ENCODE measurements around the gene TMEM120B.
"Not testable (repeated sequence)": the region's sequence is repeated elsewhere in the genome, so short reads cannot be mapped to it uniquely, and the experiment has no call there.

TMEM120B gene

GRCh38 chr12:121745545-121745944 is 33.0 kb downstream of the TMEM120B start:
- DNase-seq: not testable (repeated sequence)

- DNase-seq: no peak
Observed at GRCh38 chr12:121748218-121748570, 35.6 kb downstream of the TMEM120B start.

- peak in 17 of 56 donors; percentile 10 to 49 (median 27) for DNase-seq
Observed at GRCh38 chr12:121748571-121749265, 36.2 kb downstream of the TMEM120B start.

GRCh38 chr12:121749267-121749666 is 36.7 kb downstream of the TMEM120B start:
- DNase-seq: no peak

GRCh38 chr12:121750507-121750955 is 38.0 kb downstream of the TMEM120B start:
- DNase-seq: no peak

GRCh38 chr12:121751034-121751433 is 38.5 kb downstream of the TMEM120B start:
- no peak for DNase-seq

GRCh38 chr12:121751749-121752351 is 39.3 kb downstream of the TMEM120B start:
- DNase-seq: no peak

- peak in 54 of 56 donors; percentile 18 to 90 (median 78) for DNase-seq
Observed at GRCh38 chr12:121753844-121754264, 41.3 kb downstream of the TMEM120B start.

- no peak for DNase-seq
Observed at GRCh38 chr12:121754836-121755235, 42.3 kb downstream of the TMEM120B start.

- DNase-seq: no peak
Observed at GRCh38 chr12:121755591-121755990, 43.0 kb downstream of the TMEM120B start.

- not testable (repeated sequence) for DNase-seq
Observed at GRCh38 chr12:121758536-121758935, 46.0 kb downstream of the TMEM120B start.

- no peak for DNase-seq
Observed at GRCh38 chr12:121762269-121762668, 49.7 kb downstream of the TMEM120B start.

- DNase-seq: no peak
Observed at GRCh38 chr12:121764808-121765207, 52.3 kb downstream of the TMEM120B start.

- peak in 22 of 56 donors; percentile 5 to 66 (median 30) for DNase-seq
Observed at GRCh38 chr12:121765573-121765972, 53.0 kb downstream of the TMEM120B start.

- DNase-seq: no peak
Observed at GRCh38 chr12:121766290-121767039, 53.9 kb downstream of the TMEM120B start.

- DNase-seq: peak in 44 of 56 donors; percentile 6 to 79 (median 44)
Observed at GRCh38 chr12:121767525-121768016, 55.0 kb downstream of the TMEM120B start.

GRCh38 chr12:121769297-121769830 is 56.8 kb downstream of the TMEM120B start:
- DNase-seq: no peak

GRCh38 chr12:121769831-121770301 is 57.3 kb downstream of the TMEM120B start:
- no peak for DNase-seq

GRCh38 chr12:121770388-121770787 is 57.8 kb downstream of the TMEM120B start:
- DNase-seq: no peak

- DNase-seq: no peak
Observed at GRCh38 chr12:121770813-121771625, 58.5 kb downstream of the TMEM120B start.
